ENCODE results near the gene DNAL4. TPM values are rescaled to one million over a fixed set of nuclear protein-coding genes. Genes with fewer than 3 reads are reported as not detected.

Gene DNAL4
- total RNA-seq, 1 donor: 17.0 TPM

GRCh38 chr22:38756711-38757463 lies 37.1 kb downstream of the DNAL4 start:
- peaks cover 12% of the 10 kb centered on the region for H3K36me3 ChIP-seq (ENCODE audit: insufficient read depth, low read length)
- no peak for TF ChIP-seq CTCF (IDR thresholded peaks at IDR 0.05; ENCODE audit: extremely low read depth, low read depth, low read length)

GRCh38 chr22:38755911-38756532 lies 37.9 kb downstream of the DNAL4 start, which contains the start of gene SUN2:
TSS of gene SUN2 (minus strand) at chr22:38755998. CDS start at chr22:38752628, 3,370 bp downstream.
- Histone ChIP-seq H3K4me3 (ENCODE audit: insufficient read depth, low read length) (peak within 1 kb of the TSS; percentile 81), H3K4me1 (ENCODE audit: insufficient read depth, low read length) (peaks cover 19% of the 10 kb centered on the region), H2AFZ (ENCODE audit: low read length) (peak within 1 kb of the TSS; percentile 83), H3K4me2 (ENCODE audit: insufficient read depth, low read length) (peak within 1 kb of the TSS; percentile 95), H3K27ac (ENCODE audit: low read depth, low read length) (peak within 1 kb of the TSS; percentile 92), H4K20me1 (ENCODE audit: insufficient read depth, low read length) (no peaks in the 10 kb centered on the region), H3K79me2 (ENCODE audit: insufficient read depth, low read length) (peaks cover 30% of the 10 kb centered on the region), H3K9me3 (ENCODE audit: low read depth, low read length) (no peaks in the 10 kb centered on the region), H3K36me3 (ENCODE audit: insufficient read depth, low read length) (peaks cover 18% of the 10 kb centered on the region), H3K27me3 (ENCODE audit: insufficient read depth, low read length) (no peaks in the 10 kb centered on the region)
- DNase-seq (ENCODE audit: insufficient read length, low spot score, missing footprints): peak; percentile 100
- no peak for TF ChIP-seq CTCF (IDR thresholded peaks at IDR 0.05; ENCODE audit: extremely low read depth, low read depth, low read length)

More at GRCh38 chr22:38756711-38757463, 37.1 kb downstream of the DNAL4 start:
- Histone ChIP-seq H3K79me2 (ENCODE audit: insufficient read depth, low read length) (peaks cover 26% of the 10 kb centered on the region), H3K4me2 (ENCODE audit: insufficient read depth, low read length) (peak overlapping the region; percentile 95), H3K27ac (ENCODE audit: low read depth, low read length) (no peak overlapping the region), H3K4me1 (ENCODE audit: insufficient read depth, low read length) (peaks cover 19% of the 10 kb centered on the region), H3K4me3 (ENCODE audit: insufficient read depth, low read length) (no peak overlapping the region), H2AFZ (ENCODE audit: low read length) (peak overlapping the region; percentile 83), H3K27me3 (ENCODE audit: insufficient read depth, low read length) (no peaks in the 10 kb centered on the region), H4K20me1 (ENCODE audit: insufficient read depth, low read length) (no peaks in the 10 kb centered on the region), H3K9me3 (ENCODE audit: low read depth, low read length) (no peaks in the 10 kb centered on the region)
- no peak for DNase-seq (ENCODE audit: insufficient read length, low spot score, missing footprints)

GRCh38 chr22:38755155-38755910 lies 38.6 kb downstream of the DNAL4 start:
- H3K4me2 ChIP-seq (ENCODE audit: insufficient read depth, low read length): peak overlapping the region; percentile 95
- H3K4me1 ChIP-seq (ENCODE audit: insufficient read depth, low read length): peaks cover 19% of the 10 kb centered on the region

More at GRCh38 chr22:38755155-38755910, 38.6 kb downstream of the DNAL4 start:
- H3K9me3 ChIP-seq (ENCODE audit: low read depth, low read length): no peaks in the 10 kb centered on the region
- H3K4me3 ChIP-seq (ENCODE audit: insufficient read depth, low read length): peak overlapping the region; percentile 81
- H3K27me3 ChIP-seq (ENCODE audit: insufficient read depth, low read length): no peaks in the 10 kb centered on the region
- no peak for TF ChIP-seq CTCF (IDR thresholded peaks at IDR 0.05; ENCODE audit: extremely low read depth, low read depth, low read length)
- no peaks in the 10 kb centered on the region for H4K20me1 ChIP-seq (ENCODE audit: insufficient read depth, low read length)
- peak overlapping the region; percentile 81 for H2AFZ ChIP-seq (ENCODE audit: low read length)
- peak overlapping the region; percentile 92 for H3K27ac ChIP-seq (ENCODE audit: low read depth, low read length)
- H3K79me2 ChIP-seq (ENCODE audit: insufficient read depth, low read length): peaks cover 30% of the 10 kb centered on the region
- DNase-seq (ENCODE audit: insufficient read length, low spot score, missing footprints): peak; percentile 100
- H3K36me3 ChIP-seq (ENCODE audit: insufficient read depth, low read length): peaks cover 25% of the 10 kb centered on the region
